ENCODE measurements around the gene RXRB.

The RXRB gene

GRCh38 chr6:33200219-33201146, at the start of gene RXRB, which contains the start of gene SLC39A7:
RXRB (minus strand) TSS chr6:33200665; CDS start chr6:33200476, 189 bp downstream.
SLC39A7 (plus strand) TSS chr6:33200867; CDS start chr6:33201246, 379 bp downstream.
- TF ChIP-seq, protein P1, sequence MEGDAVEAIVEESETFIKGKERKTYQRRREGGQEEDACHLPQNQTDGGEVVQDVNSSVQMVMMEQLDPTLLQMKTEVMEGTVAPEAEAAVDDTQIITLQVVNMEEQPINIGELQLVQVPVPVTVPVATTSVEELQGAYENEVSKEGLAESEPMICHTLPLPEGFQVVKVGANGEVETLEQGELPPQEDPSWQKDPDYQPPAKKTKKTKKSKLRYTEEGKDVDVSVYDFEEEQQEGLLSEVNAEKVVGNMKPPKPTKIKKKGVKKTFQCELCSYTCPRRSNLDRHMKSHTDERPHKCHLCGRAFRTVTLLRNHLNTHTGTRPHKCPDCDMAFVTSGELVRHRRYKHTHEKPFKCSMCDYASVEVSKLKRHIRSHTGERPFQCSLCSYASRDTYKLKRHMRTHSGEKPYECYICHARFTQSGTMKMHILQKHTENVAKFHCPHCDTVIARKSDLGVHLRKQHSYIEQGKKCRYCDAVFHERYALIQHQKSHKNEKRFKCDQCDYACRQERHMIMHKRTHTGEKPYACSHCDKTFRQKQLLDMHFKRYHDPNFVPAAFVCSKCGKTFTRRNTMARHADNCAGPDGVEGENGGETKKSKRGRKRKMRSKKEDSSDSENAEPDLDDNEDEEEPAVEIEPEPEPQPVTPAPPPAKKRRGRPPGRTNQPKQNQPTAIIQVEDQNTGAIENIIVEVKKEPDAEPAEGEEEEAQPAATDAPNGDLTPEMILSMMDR (IDR thresholded peaks at IDR 0.05; ENCODE audit: low read depth, low read length) = no peak
- peak within 1 kb of the TSS; percentile 84 for H3K4me3 ChIP-seq (ENCODE audit: low read depth, low read length)

DNA sequence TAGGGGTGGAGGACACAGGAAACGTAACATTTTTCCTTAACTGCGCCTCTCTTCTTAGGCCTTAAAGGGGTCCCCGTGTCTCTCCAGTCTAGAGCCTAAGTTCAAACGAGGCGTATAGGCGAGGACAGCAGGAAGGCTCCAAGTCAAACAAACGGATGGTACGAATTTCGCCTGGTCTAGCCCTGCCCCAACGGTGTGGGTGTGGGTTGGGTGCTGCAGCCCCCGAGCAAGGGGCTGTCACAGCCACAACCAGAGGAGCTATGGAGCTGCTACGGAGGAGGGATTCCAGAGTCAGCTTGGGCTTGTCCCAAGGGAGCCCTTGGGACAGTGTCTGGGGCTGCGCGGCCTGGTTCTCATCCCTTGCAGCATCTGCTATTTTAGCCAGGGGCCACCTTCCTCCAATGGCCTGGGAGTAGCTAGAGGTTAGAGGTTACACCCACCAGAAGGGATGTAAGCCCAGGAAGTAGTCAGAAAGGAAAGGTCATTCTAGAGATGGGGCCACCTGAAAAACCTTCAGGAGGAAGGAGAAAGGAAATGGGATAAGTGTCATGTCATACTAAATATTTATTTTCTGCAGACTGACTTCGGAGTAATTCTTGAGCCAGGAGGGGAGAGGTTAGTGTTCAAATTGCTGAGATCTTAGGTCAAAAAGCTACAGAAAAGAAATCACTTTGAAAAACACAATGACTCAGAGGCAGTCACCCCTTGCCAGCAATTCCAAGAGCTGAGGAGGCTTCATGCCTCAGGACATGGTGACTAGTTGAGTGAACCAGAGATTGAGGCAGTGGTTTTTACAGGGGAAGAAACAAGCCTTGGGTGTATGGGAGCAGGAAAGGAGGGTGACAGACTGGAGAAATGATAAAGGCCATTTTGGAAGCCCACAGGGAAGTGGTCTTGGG, 49.5 kb upstream of the RXRB start:
- peak overlapping the region; percentile 64 for H3K4me3 ChIP-seq (ENCODE audit: low read depth, low read length)
- TF ChIP-seq, protein P1 (IDR thresholded peaks at IDR 0.05; ENCODE audit: low read depth, low read length) = no peak

DNA sequence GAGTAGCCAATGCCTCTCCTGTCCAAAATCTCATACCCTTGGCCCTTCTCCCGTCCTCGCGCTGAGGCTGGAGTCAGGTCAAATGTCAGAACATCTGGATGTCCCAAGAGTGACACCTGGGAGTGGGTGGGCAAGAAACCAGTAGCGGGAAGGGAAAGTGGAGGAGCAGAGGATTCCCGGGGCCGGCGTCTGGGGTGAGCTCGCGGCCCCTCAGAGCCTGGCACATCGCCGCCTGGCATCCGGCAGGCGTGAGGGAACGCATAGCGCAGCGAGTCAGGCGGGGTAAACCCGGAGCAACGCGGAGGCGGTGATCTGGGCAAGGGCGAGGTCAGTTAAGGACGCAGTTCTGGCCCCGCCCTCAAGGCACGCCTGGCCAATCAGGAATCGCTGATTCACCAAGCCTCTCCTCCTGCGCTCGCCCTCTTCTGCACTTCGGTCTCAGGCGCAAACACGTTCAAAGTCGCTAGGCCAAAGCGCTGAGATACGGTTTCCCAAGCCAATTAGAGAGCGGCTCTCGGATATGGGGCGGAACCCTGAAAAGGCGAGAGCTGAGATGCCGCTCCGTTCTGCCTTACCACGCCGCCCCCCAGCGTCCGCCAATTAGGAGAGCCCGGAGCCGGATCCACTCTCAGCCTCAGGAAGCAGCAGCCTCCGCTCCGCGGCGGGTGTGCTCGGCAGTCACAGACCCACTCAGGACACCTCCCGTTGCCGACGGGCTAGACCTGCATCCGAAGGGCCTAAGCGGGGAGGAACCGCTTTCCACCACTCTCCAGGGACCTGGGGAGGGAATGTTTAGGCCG, 48.7 kb upstream of the RXRB start:
- peak overlapping the region; percentile 64 for H3K4me3 ChIP-seq (ENCODE audit: low read depth, low read length)
- TF ChIP-seq, protein P1 (IDR thresholded peaks at IDR 0.05; ENCODE audit: low read depth, low read length) = no peak

- TF ChIP-seq, protein P1 (IDR thresholded peaks at IDR 0.05; ENCODE audit: low read depth, low read length) = no peak
These were observed 48.1 kb upstream of the RXRB start for GRCh38 chr6:33248643-33248931.

DNA sequence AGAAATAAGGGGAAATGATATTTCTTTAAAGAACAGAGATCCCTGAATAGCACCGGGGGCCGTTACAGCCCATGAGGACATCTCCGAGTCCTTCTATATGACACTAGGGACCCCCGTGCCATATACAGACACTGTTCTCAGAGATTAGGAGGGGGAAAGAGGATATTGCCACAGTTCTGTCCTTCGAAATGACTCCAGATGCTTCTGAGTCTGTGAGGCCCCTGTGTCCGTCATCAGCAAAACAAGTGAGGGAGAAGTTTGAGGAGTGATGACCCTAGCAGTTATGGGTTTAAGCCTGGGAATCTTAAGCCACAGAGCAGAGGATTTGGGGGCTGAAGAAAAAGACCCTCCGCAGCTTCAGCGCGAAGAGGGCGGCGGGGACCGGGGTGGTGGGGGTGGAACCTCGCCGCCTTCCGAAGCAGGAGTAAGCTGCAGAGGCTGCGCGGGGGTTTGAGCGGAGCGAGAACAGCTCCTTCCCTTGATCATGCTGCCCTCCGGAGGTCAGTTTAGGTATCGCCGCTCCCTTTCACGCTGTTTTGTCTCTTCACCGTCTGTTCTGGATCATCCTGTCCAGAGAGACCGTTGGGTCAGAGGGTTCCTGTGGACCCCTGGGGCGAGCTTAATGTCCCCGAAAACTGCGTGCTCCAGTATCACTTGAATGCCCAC, 47.6 kb upstream of the RXRB start:
- H3K4me3 ChIP-seq (ENCODE audit: low read depth, low read length) = peak overlapping the region; percentile 50

More at GRCh38 chr6:33248643-33248931, 48.1 kb upstream of the RXRB start:
- peak overlapping the region; percentile 50 for H3K4me3 ChIP-seq (ENCODE audit: low read depth, low read length)

GRCh38 chr6:33243476-33243875, 43.0 kb upstream of the RXRB start:
- TF ChIP-seq, protein P1 (IDR thresholded peaks at IDR 0.05; ENCODE audit: low read depth, low read length) = no peak
- H3K4me3 ChIP-seq (ENCODE audit: low read depth, low read length) = no peak overlapping the region

More for the DNA sequence above, 47.6 kb upstream of the RXRB start:
- TF ChIP-seq, protein P1 (IDR thresholded peaks at IDR 0.05; ENCODE audit: low read depth, low read length) = peak; percentile 86
